HepG2 (cell line): ENCODE data around the gene RPRML. TPM values are rescaled to one million over a fixed set of nuclear protein-coding genes. Genes with fewer than 3 reads are reported as not detected.

Experiments used
- CREBL2 ChIP-seq: sonication (generic); formaldehyde crosslinking; IDR thresholded peaks from 2 replicates; pipeline ENCODE4 v1.8.1; 2023; ENCODE audit warnings: missing genetic modification reagents, mild to moderate bottlenecking, borderline replicate concordance
- CSRNP2 ChIP-seq: sonication (generic); formaldehyde crosslinking; conservative IDR thresholded peaks from 2 replicates; pipeline ENCODE4 v1.8.0; 2022; ENCODE audit warnings: low read depth, missing genetic modification reagents
- HHEX ChIP-seq: IDR thresholded peaks from 2 replicates; pipeline ENCODE4 v1.6.1; 2016; ENCODE audit warnings: control low read depth
- HIVEP1 ChIP-seq: sonication (generic); formaldehyde crosslinking; IDR thresholded peaks from 2 replicates; pipeline ENCODE4 v1.4.0; 2020; ENCODE audit warnings: mild to moderate bottlenecking, missing genetic modification reagents
- HOXA3 ChIP-seq: sonication (generic); formaldehyde crosslinking; IDR thresholded peaks from 2 replicates; pipeline ENCODE4 v1.5.0; 2020; ENCODE audit warnings: missing genetic modification reagents
- KDM5B ChIP-seq: sonication (generic); formaldehyde crosslinking; IDR thresholded peaks from 2 replicates; pipeline ENCODE4 v1.4.0; 2020; ENCODE audit warnings: missing genetic modification reagents, mild to moderate bottlenecking, borderline replicate concordance
- PLRG1 ChIP-seq: fragments of 450-650 bp; conservative IDR thresholded peaks from 2 replicates; pipeline ENCODE4 v1.6.1; 2016
- POLR2G ChIP-seq: fragments of 200-400 bp; formaldehyde crosslinking; IDR thresholded peaks from 2 replicates; pipeline ENCODE4 v1.6.1; 2018; ENCODE audit warnings: mild to moderate bottlenecking, low read depth, low read length, moderate library complexity
- REL ChIP-seq: sonication (generic); formaldehyde crosslinking; conservative IDR thresholded peaks from 2 replicates; pipeline ENCODE4 v1.8.0; 2022; ENCODE audit warnings: mild to moderate bottlenecking, missing genetic modification reagents, moderate library complexity
- SCMH1 ChIP-seq: sonication (generic); formaldehyde crosslinking; IDR thresholded peaks from 2 replicates; pipeline ENCODE4 v1.9.0; 2021; ENCODE audit warnings: missing genetic modification reagents, mild to moderate bottlenecking, borderline replicate concordance
- TSC22D2 ChIP-seq: sonication (generic); formaldehyde crosslinking; IDR thresholded peaks from 2 replicates; pipeline ENCODE4 v1.5.1; 2020; ENCODE audit warnings: missing genetic modification reagents, mild to moderate bottlenecking, borderline replicate concordance
- YEATS2 ChIP-seq: sonication (generic); formaldehyde crosslinking; IDR thresholded peaks from 2 replicates; pipeline ENCODE4 v1.4.0; 2020; ENCODE audit warnings: missing genetic modification reagents, borderline replicate concordance
- ZBTB39 ChIP-seq: sonication (generic); formaldehyde crosslinking; IDR thresholded peaks from 2 replicates; pipeline ENCODE4 v1.5.0; 2020; ENCODE audit warnings: missing genetic modification reagents
- ZFAT ChIP-seq: sonication (generic); formaldehyde crosslinking; conservative IDR thresholded peaks from 2 replicates; pipeline ENCODE4 v1.8.1; 2023; ENCODE audit warnings: missing genetic modification reagents, inconsistent platforms
- ZFP91 ChIP-seq: sonication (generic); formaldehyde crosslinking; IDR thresholded peaks from 2 replicates; pipeline ENCODE4 v1.9.0; 2022; ENCODE audit warnings: missing genetic modification reagents, mild to moderate bottlenecking, borderline replicate concordance
- ZNF235 ChIP-seq: sonication (generic); formaldehyde crosslinking; IDR thresholded peaks from 2 replicates; pipeline ENCODE4 v1.8.1; 2023; ENCODE audit warnings: mild to moderate bottlenecking, missing genetic modification reagents, borderline replicate concordance
- ZNF350 ChIP-seq: sonication (generic); formaldehyde crosslinking; IDR thresholded peaks from 2 replicates; pipeline ENCODE4 v1.4.0; 2020; ENCODE audit warnings: mild to moderate bottlenecking, low read depth, missing genetic modification reagents, borderline replicate concordance
- ZNF496 ChIP-seq: sonication (generic); formaldehyde crosslinking; IDR thresholded peaks from 2 replicates; pipeline ENCODE4 v1.8.1; 2023; ENCODE audit warnings: mild to moderate bottlenecking, moderate library complexity, missing genetic modification reagents; ENCODE audit not compliant: insufficient replicate concordance
- ZNF543 ChIP-seq: sonication (generic); formaldehyde crosslinking; IDR thresholded peaks from 2 replicates; pipeline ENCODE4 v1.4.0; 2020; ENCODE audit warnings: mild to moderate bottlenecking, missing genetic modification reagents
- ZNF547 ChIP-seq: sonication (generic); formaldehyde crosslinking; IDR thresholded peaks from 2 replicates; pipeline ENCODE4 v1.5.1; 2020; ENCODE audit warnings: mild to moderate bottlenecking, missing genetic modification reagents
- ZNF563 ChIP-seq: sonication (generic); formaldehyde crosslinking; IDR thresholded peaks from 2 replicates; pipeline ENCODE4 v1.8.0; 2022; ENCODE audit warnings: mild to moderate bottlenecking, moderate library complexity, missing genetic modification reagents
- ZNF713 ChIP-seq: sonication (generic); formaldehyde crosslinking; IDR thresholded peaks from 2 replicates; pipeline ENCODE4 v1.4.0; 2020; ENCODE audit warnings: mild to moderate bottlenecking, missing genetic modification reagents
- ZNF740 ChIP-seq: sonication (generic); formaldehyde crosslinking; IDR thresholded peaks from 2 replicates; pipeline ENCODE4 v1.4.0; 2020; ENCODE audit warnings: missing genetic modification reagents
- polyA plus RNA-seq, 8 experiments: library from polyadenylated mRNA; depleted of rRNA in 3 of 8; stranded (reverse) in 7 of 8; unstranded in 1 of 8; fragments of >200 nt; fragmentation: Illumina TruSeq in 4 of 8; extraction: Trizol in 4 of 8; gene quantifications; 2 replicates each; pipeline versions ENCODE4 v1.2.1 to v1.2.3, GENCODE V29; 2011 to 2016; ENCODE audit warnings: low read depth in 4 of 8, missing spikeins in 1 of 8, mixed read lengths in 1 of 8; ENCODE audit not compliant: insufficient read depth in 1 of 8
- total RNA-seq, 5 experiments: library from RNA; depleted of rRNA; stranded (reverse); fragments of >200 nt; fragmentation: Illumina TruSeq; extraction: Trizol; gene quantifications; 2 replicates each; pipeline ENCODE4 v1.2.3, GENCODE V29; 2016; ENCODE audit warnings: low read depth in 1 of 5

RPRML gene
- total and polyA plus RNA-seq, 2 of the 13 experiments (the other 11 are each of a cell fraction or from before 2014, with no cell fraction given): not detected

- peak; percentile 93 for TF ChIP-seq ZFP91
- TF ChIP-seq ZNF496: no peak
- no peak for TF ChIP-seq TSC22D2 (CRISPR knock-in tag)
- TF ChIP-seq POLR2G: peak; percentile 65
- peak; percentile 32 for TF ChIP-seq HHEX
- TF ChIP-seq ZNF547 (CRISPR knock-in tag): peak; percentile 90
- TF ChIP-seq PLRG1: no peak
- peak; percentile 93 for TF ChIP-seq ZNF350 (CRISPR knock-in tag)
- TF ChIP-seq REL (CRISPR knock-in tag): peak; percentile 55; the same call in 1 of the 2 replicates
- peak; percentile 96 for TF ChIP-seq HOXA3 (CRISPR knock-in tag)
- TF ChIP-seq ZNF235 (CRISPR knock-in tag): no peak
- TF ChIP-seq ZFAT (CRISPR knock-in tag): no peak
- peak; percentile 81; the same call in 1 of the 2 replicates for TF ChIP-seq ZNF543 (CRISPR knock-in tag)
- TF ChIP-seq ZNF740 (CRISPR knock-in tag): peak; percentile 84; the same call in 1 of the 2 replicates
- TF ChIP-seq CREBL2 (CRISPR knock-in tag): peak; percentile 80; the same call in 1 of the 2 replicates
- TF ChIP-seq HIVEP1 (CRISPR knock-in tag): no peak; the same call in 1 of the 2 replicates
- TF ChIP-seq ZNF713 (CRISPR knock-in tag): peak; percentile 85; the same call in 1 of the 2 replicates
- TF ChIP-seq ZNF563 (CRISPR knock-in tag): peak; percentile 82; the same call in 1 of the 2 replicates
- TF ChIP-seq CSRNP2 (CRISPR knock-in tag): 0 out of 2 replicates have a peak, but pooled peaks have one; percentile 19
- no peak for TF ChIP-seq SCMH1
- TF ChIP-seq YEATS2: peak; percentile 69; the same call in 1 of the 2 replicates
- peak; percentile 95 for TF ChIP-seq KDM5B (CRISPR knock-in tag)
- TF ChIP-seq ZBTB39 (CRISPR knock-in tag): peak; percentile 96
These were observed 35.3 kb downstream of the RPRML start (continued) for GRCh38 chr17:46943501-46944393.
